Transverse colon (tissue), 4 donors: Measurements from ENCODE around the gene LIFR. TPM values are rescaled to one million over a fixed set of nuclear protein-coding genes. Genes with fewer than 3 reads are reported as not detected.

ENCODE experiments used
- DNase-seq: peaks from one replicate; pipeline ENCODE4 v3.0.0-alpha.2; 2019
- H3K27ac ChIP-seq, 4 donors: fragments of 200-600 bp; sonication (generic); 2 replicates each; pipeline ENCODE4 v1.5.1; 2016 to 2018; ENCODE audit warnings: inconsistent platforms in 4 of 4
- H3K27me3 ChIP-seq: fragments of 200-600 bp; sonication (generic); 2 replicates; pipeline ENCODE4 v1.5.1; 2017; ENCODE audit warnings: inconsistent platforms
- H3K36me3 ChIP-seq, 4 donors: fragments of 200-600 bp; sonication (generic); 2 replicates each; pipeline ENCODE4 v1.5.1; 2017 to 2019; ENCODE audit warnings: inconsistent platforms in 4 of 4
- H3K4me1 ChIP-seq, 4 donors: fragments of 200-600 bp; sonication (generic); 2 replicates each; pipeline ENCODE4 v1.5.1; 2017 to 2020; ENCODE audit warnings: inconsistent platforms in 4 of 4
- H3K4me3 ChIP-seq, 4 donors: fragments of 200-600 bp; sonication (generic); 1 replicate in 1 of 4; 2 replicates in 3 of 4; pipeline versions ENCODE4 v1.5.1 to v1.6.1; 2017 to 2019; ENCODE audit warnings: inconsistent platforms in 4 of 4
- H3K9me3 ChIP-seq, 2 donors: fragments of 200-600 bp; sonication (generic); 2 replicates each; pipeline ENCODE4 v1.5.1; 2017 to 2019; ENCODE audit warnings: inconsistent platforms in 2 of 2
- EP300 ChIP-seq: sonication (generic); formaldehyde crosslinking; IDR thresholded peaks from one replicate; pipeline ENCODE4 v1.6.1; 2017; ENCODE audit warnings: antibody characterized with exemption, low read depth
- POLR2A ChIP-seq: fragments of 450-650 bp; IDR thresholded peaks from one replicate; pipeline ENCODE4 v1.6.1; 2016; ENCODE audit warnings: antibody characterized with exemption, mild to moderate bottlenecking, moderate library complexity
- POLR2AphosphoS5 ChIP-seq, 3 donors: sonication (generic); formaldehyde crosslinking; IDR thresholded peaks; one replicate each; pipeline ENCODE4 v1.6.1; 2016; ENCODE audit warnings: antibody characterized with exemption in 3 of 3
- WGBS, 2 donors: methylation state at CpG; one replicate each; pipeline ENCODE4 v1.1.5; 2018; ENCODE audit warnings: low coverage in 1 of 2; 5-methylcytosine and 5-hydroxymethylcytosine counted together
- in situ Hi-C, 4 donors: fragments of 200-750 bp; cut with MboI; loops; one replicate each; pipeline versions ENCODE4 v1.15.0 to v1.15.1; 2017; ENCODE audit warnings: low sequenced_read_pairs in 3 of 4, low pct_ligation_motif_present in 1 of 4, low pct_unique_long_range_greater_than_20kb in 1 of 4
- intact Hi-C: fragments of 100-400 bp; cut with DNase I; formaldehyde crosslinking; loops from one replicate; pipeline ENCODE4 v1.15.1; 2023; ENCODE audit warnings: low total_unique reads
- total RNA-seq, 4 donors: library from RNA; depleted of rRNA; stranded (reverse); fragments of >200 nt; gene quantifications; one replicate each; pipeline ENCODE4 v1.1.0, GENCODE V29; 2016
- TF ChIP-seq, protein P1 (sequence below), 5 experiments: fragments of 200-600 bp in 3 of 5; fragments of 450-650 bp in 2 of 5; sonication (generic) in 3 of 5; IDR thresholded peaks; 1 replicate in 2 of 5; 2 replicates in 3 of 5; pipeline ENCODE4 v1.5.1; 2016 to 2017; ENCODE audit warnings: antibody characterized with exemption in 5 of 5, inconsistent platforms in 3 of 5, mild to moderate bottlenecking in 2 of 5, moderate library complexity in 1 of 5

LIFR gene
- total RNA-seq, 4 donors from 2014 or later, result 4.9 to 28.1 (median 12.8) TPM

DNA sequence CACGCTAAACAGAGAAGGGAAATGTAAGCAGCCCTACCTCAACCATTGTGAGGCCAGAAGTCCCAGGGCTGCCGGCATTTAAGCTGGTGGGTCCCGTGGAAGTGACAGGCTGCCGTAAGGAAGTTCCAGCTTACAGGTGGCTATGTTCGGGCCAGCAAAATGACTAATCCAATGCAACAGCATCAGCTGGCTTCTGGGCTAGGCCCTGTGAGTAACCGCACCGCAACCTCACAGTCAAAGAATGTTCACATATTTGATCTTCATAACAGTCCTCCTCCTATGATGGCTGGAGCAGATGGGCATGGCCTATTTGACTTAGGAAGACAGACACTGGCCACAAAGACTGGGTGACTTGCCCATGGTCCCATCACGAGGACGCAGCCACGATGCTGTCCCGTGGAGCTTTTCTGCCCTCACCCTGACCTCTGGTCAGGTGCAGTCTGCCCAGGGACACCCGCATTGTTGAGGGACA, 88.2 kb downstream of the LIFR start:
- no peaks in the 10 kb centered on the region for H3K36me3 ChIP-seq
- in situ Hi-C loops (no loop called here), intact Hi-C loops (no loop called here)
- no peak for DNase-seq
- H3K9me3 ChIP-seq, result no peaks in the 10 kb centered on the region
- peaks cover 18 to 47% (median 26%) of the 10 kb centered on the region in 4 donors for H3K4me1 ChIP-seq
- no peak overlapping the region for H3K4me3 ChIP-seq
- peaks cover 2% of the 10 kb centered on the region for H3K27me3 ChIP-seq
- WGBS, 2 donors, result 89% methylated on average over 12 of the region's 12 CpGs; no CpG with 5 or more reads in 1 of the 2 donors
- no peak for TF ChIP-seq POLR2AphosphoS5 (IDR thresholded peaks at IDR 0.05)
- TF ChIP-seq POLR2A, result no peak
- TF ChIP-seq EP300, result no peak
- TF ChIP-seq, protein P1, sequence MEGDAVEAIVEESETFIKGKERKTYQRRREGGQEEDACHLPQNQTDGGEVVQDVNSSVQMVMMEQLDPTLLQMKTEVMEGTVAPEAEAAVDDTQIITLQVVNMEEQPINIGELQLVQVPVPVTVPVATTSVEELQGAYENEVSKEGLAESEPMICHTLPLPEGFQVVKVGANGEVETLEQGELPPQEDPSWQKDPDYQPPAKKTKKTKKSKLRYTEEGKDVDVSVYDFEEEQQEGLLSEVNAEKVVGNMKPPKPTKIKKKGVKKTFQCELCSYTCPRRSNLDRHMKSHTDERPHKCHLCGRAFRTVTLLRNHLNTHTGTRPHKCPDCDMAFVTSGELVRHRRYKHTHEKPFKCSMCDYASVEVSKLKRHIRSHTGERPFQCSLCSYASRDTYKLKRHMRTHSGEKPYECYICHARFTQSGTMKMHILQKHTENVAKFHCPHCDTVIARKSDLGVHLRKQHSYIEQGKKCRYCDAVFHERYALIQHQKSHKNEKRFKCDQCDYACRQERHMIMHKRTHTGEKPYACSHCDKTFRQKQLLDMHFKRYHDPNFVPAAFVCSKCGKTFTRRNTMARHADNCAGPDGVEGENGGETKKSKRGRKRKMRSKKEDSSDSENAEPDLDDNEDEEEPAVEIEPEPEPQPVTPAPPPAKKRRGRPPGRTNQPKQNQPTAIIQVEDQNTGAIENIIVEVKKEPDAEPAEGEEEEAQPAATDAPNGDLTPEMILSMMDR (IDR thresholded peaks at IDR 0.05), result no peak
- H3K27ac ChIP-seq, result peak overlapping the region; percentile 68 to 81 (median 76)

DNA sequence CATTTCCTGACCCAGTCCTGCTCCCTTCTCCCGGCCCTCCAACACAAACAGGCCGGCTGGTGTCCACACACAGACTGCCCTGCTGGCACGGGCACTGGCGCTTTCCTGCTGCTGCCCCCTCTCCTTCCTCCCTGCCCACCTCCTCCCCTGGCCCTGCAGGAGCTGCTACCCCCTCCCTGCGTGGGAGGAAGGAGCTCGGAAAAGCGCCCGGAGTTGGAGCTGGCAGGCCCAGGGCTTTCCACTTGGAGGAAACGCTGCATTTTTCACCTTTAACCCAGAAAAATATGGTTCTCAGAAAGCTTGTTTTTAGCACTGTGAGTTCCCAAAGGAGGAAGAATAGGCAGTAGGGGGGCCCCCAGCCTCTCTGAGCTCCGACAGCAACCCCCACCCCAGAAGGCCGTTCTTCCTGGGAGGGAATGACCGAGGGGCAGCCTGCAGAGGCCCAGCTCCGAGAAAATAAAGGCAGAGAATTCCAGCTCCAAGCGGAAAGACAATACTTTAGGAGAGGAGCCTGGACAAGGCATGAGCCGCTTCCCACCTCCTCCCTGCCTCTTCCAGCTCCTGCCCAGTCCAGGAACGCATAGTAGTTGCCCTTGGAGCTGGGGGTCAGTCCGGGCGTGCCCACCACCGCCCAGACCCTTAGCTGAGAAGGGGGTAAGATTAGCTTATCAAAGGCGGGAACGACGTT, 88.9 kb downstream of the LIFR start:
- Histone ChIP-seq H3K9me3 (no peaks in the 10 kb centered on the region), H3K27ac (peak overlapping the region; percentile 68 to 81 (median 76)), H3K4me3 (no peak overlapping the region), H3K27me3 (peaks cover 2% of the 10 kb centered on the region), H3K4me1 (peaks cover 18 to 52% (median 27%) of the 10 kb centered on the region in 4 donors), H3K36me3 (no peaks in the 10 kb centered on the region)
- DNase-seq, result no peak
- intact Hi-C loops, result no loop called here
- 49% methylated on average over 22 of the region's 22 CpGs; no CpG with 5 or more reads in 1 of the 2 donors for WGBS, 2 donors
- TF ChIP-seq POLR2AphosphoS5 (IDR thresholded peaks at IDR 0.05) (no peak), EP300 (no peak), POLR2A (no peak)
- TF ChIP-seq, protein P1 (IDR thresholded peaks at IDR 0.05), result no peak
- in situ Hi-C loops, result no loop called here

DNA sequence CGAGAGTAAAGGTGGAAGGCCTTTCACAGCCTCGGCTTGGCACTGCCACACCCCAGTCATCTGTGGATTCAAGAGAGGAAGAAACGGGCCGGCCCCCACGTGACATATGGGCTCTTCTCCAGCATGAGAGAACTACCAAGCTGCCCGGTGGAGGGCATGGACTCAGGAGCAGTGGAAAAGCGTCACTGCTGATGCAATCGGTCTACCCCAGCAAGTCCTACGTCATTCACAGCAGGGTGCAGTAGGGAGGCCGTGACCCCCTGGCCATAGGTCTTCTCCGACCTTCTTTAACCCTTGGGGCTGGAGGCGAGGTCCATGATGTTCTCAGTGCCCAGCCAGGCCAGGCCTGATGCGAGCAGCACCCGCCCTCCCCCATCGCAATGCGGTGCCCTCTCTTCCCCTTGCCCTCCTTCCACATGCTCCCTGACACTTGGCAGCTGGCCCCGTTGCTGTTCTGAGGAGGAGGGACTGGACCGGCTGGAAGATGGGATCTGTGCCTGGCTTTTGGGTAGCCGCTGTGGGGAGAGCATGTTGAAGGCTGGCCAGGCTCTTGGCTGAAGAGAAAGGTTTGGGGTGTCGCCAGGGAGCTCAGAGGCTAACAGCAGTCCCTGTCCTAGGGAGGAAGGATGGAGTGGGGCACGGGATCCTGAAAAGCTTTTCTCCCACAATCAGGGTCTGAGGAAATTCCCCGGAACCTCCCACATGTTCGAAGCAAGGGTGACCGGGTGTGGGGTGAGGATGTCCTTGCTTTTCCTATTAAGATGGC, 89.8 kb downstream of the LIFR start:
- H3K27ac ChIP-seq, result peak overlapping the region; percentile 68 to 81 (median 76)
- in situ Hi-C loops, result no loop called here
- intact Hi-C loops, result no loop called here

DNA sequence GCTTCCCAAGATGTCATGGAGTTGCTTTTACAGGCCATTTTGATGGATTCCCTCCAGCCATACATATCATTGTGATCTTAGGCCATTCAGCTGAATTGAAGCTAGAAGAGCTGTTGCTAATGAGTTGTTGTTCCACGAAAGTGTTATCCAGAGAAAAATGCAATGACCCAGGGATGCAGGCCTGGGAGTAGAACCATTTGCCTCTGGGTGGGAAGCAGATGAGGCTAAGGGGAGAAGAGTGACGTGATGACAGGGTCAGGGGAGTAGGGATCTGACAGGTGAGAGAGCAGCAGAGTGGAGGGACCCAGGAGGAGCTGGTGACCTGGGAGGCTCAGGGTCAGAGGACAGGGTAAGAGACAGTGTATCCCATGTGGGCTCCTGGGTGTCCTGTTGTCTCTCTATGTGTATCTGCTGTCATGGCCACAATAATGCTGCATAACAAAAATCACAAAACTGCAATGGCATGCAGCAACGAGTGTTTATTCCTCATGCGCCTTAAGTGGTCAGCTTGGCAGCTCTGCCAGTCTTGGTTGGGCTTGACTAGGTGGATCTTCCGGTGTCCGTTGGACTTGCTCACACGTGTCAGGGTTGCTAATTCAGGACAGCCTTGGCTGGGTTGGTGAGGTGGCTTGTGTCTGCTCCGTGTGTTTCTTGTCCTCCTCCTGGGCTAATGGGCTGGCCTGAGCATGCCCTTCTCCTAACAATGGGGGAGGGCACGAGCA, 90.6 kb downstream of the LIFR start:
- Histone ChIP-seq H3K4me1 (peaks cover 18 to 52% (median 27%) of the 10 kb centered on the region in 4 donors), H3K27ac (peak overlapping the region; percentile 5 to 81 (median 74)), H3K27me3 (no peaks in the 10 kb centered on the region), H3K9me3 (no peaks in the 10 kb centered on the region), H3K36me3 (no peaks in the 10 kb centered on the region), H3K4me3 (no peak overlapping the region)
- in situ Hi-C loops (no loop called here), intact Hi-C loops (no loop called here)
- 83 to 85% methylated on average over 2 to 9 of the region's 9 CpGs for WGBS, 2 donors
- DNase-seq, result no peak
- TF ChIP-seq EP300, result no peak
- TF ChIP-seq, protein P1 (IDR thresholded peaks at IDR 0.05), result no peak
- TF ChIP-seq POLR2A, result no peak
- TF ChIP-seq POLR2AphosphoS5 (IDR thresholded peaks at IDR 0.05), result no peak

More for the DNA sequence above, 89.8 kb downstream of the LIFR start:
- Histone ChIP-seq H3K4me1 (peaks cover 18 to 52% (median 27%) of the 10 kb centered on the region in 4 donors), H3K4me3 (no peak overlapping the region), H3K9me3 (no peaks in the 10 kb centered on the region), H3K36me3 (no peaks in the 10 kb centered on the region), H3K27me3 (peaks cover 2% of the 10 kb centered on the region)
- peak; percentile 26 for DNase-seq
- peak in 1 of 3 donors; percentile 22 for TF ChIP-seq POLR2AphosphoS5 (IDR thresholded peaks at IDR 0.05)
- TF ChIP-seq EP300, result no peak
- 76% methylated on average over 24 of the region's 24 CpGs; no CpG with 5 or more reads in 1 of the 2 donors for WGBS, 2 donors
